K562 (cell line): ENCODE results near the gene LRP1B. TPM values are rescaled to one million over a fixed set of nuclear protein-coding genes. Genes with fewer than 3 reads are reported as not detected.

Experiments
- CEBPZ ChIP-seq: fragments of 150-350 bp; IDR thresholded peaks from 2 replicates; pipeline ENCODE4 v1.6.1; 2014; ENCODE audit warnings: low read depth, mild to moderate bottlenecking, low read length, borderline replicate concordance
- CHD4 ChIP-seq: fragments of 200-600 bp; sonication (generic); IDR thresholded peaks from 3 replicates; pipeline ENCODE4 v1.6.1; 2012; ENCODE audit warnings: low read depth, mild to moderate bottlenecking, mixed read lengths, low read length, inconsistent platforms; ENCODE audit not compliant: insufficient read depth, insufficient replicate concordance, poor library complexity, severe bottlenecking
- ELF2 ChIP-seq: fragments of 250-450 bp; sonication (Bioruptor Pico); IDR thresholded peaks from 2 replicates; pipeline ENCODE4 v1.5.0; 2021; ENCODE audit warnings: mild to moderate bottlenecking
- HSF4 ChIP-seq: fragments of 250-450 bp; sonication (Bioruptor Pico); IDR thresholded peaks from 2 replicates; pipeline ENCODE4 v2.1.2; 2022; ENCODE audit warnings: mild to moderate bottlenecking, moderate library complexity, borderline replicate concordance
- KLF13 ChIP-seq: fragments of 450-650 bp; IDR thresholded peaks from 2 replicates; pipeline ENCODE4 v1.6.1; 2016; ENCODE audit warnings: missing genetic modification characterization, low read depth, mild to moderate bottlenecking, missing compliant biosample characterization, moderate library complexity, borderline replicate concordance
- RFX7 ChIP-seq: fragments of 250-450 bp; sonication (Bioruptor Pico); IDR thresholded peaks from 2 replicates; pipeline ENCODE4 v1.5.1; 2021; ENCODE audit warnings: mild to moderate bottlenecking
- TCF3 ChIP-seq: sonication (generic); formaldehyde crosslinking; IDR thresholded peaks from 2 replicates; pipeline ENCODE4 v1.4.0; 2020; ENCODE audit warnings: mild to moderate bottlenecking, missing genetic modification reagents
- ZNF408 ChIP-seq: fragments of 250-450 bp; sonication (Bioruptor Pico); IDR thresholded peaks from 2 replicates; pipeline ENCODE4 v1.4.0; 2020; ENCODE audit warnings: low read depth, mild to moderate bottlenecking, moderate library complexity
- polyA plus RNA-seq, 8 experiments: library from polyadenylated mRNA; depleted of rRNA in 4 of 8; stranded (reverse) in 5 of 8; unstranded in 3 of 8; fragments of >200 nt; fragmentation: Nextera tagmentation in 2 of 8; fragmentation: Illumina TruSeq in 1 of 8; extraction: Ambion mirVana in 2 of 8; extraction: Trizol in 1 of 8; gene quantifications; 2 replicates each; pipeline versions ENCODE4 v1.2.1 to v1.2.3, GENCODE V29; 2011 to 2014; ENCODE audit warnings: inconsistent platforms in 1 of 8, missing spikeins in 1 of 8
- total RNA-seq, 7 experiments: library from RNA; depleted of rRNA in 6 of 7; stranded (reverse); fragments of >200 nt in 6 of 7; fragmentation: Illumina TruSeq in 2 of 7; extraction: Trizol in 2 of 7; gene quantifications; 2 replicates each; pipeline versions ENCODE4 v1.2.1 to v1.2.3, GENCODE V29; 2011 to 2021; ENCODE audit warnings: low replicate concordance in 1 of 7
- TF ChIP-seq, protein P1 (sequence below), 2 experiments: fragments of 450-650 bp; formaldehyde crosslinking in 1 of 2; IDR thresholded peaks; 2 replicates each; pipeline versions ENCODE4 v1.4.0 to v1.6.1; 2014 to 2020; ENCODE audit warnings: mild to moderate bottlenecking in 2 of 2, borderline replicate concordance in 1 of 2, low read depth in 1 of 2

LRP1B gene
- total and polyA plus RNA-seq, 9 of the 15 experiments (the other 6 are each of a cell fraction or from before 2014, with no cell fraction given): not detected

- TF ChIP-seq CEBPZ (no peak), ELF2 (CRISPR knock-in tag) (no peak), RFX7 (no peak), ZNF408 (no peak), HSF4 (CRISPR knock-in tag) (no peak), CHD4 (no peak), KLF13 (tag) (no peak), TCF3 (CRISPR knock-in tag) (no peak)
- TF ChIP-seq, protein P1, sequence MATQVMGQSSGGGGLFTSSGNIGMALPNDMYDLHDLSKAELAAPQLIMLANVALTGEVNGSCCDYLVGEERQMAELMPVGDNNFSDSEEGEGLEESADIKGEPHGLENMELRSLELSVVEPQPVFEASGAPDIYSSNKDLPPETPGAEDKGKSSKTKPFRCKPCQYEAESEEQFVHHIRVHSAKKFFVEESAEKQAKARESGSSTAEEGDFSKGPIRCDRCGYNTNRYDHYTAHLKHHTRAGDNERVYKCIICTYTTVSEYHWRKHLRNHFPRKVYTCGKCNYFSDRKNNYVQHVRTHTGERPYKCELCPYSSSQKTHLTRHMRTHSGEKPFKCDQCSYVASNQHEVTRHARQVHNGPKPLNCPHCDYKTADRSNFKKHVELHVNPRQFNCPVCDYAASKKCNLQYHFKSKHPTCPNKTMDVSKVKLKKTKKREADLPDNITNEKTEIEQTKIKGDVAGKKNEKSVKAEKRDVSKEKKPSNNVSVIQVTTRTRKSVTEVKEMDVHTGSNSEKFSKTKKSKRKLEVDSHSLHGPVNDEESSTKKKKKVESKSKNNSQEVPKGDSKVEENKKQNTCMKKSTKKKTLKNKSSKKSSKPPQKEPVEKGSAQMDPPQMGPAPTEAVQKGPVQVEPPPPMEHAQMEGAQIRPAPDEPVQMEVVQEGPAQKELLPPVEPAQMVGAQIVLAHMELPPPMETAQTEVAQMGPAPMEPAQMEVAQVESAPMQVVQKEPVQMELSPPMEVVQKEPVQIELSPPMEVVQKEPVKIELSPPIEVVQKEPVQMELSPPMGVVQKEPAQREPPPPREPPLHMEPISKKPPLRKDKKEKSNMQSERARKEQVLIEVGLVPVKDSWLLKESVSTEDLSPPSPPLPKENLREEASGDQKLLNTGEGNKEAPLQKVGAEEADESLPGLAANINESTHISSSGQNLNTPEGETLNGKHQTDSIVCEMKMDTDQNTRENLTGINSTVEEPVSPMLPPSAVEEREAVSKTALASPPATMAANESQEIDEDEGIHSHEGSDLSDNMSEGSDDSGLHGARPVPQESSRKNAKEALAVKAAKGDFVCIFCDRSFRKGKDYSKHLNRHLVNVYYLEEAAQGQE (IDR thresholded peaks at IDR 0.05; ENCODE audit: borderline replicate concordance): no peak
- TF ChIP-seq, protein P1 (CRISPR knock-in tag; IDR thresholded peaks at IDR 0.05; ENCODE audit: low read depth): no peak
These were observed 565.2 kb downstream of the LRP1B start (continued) for GRCh38 chr2:141565597-141565996.
